ENCODE results near the gene ADGRV1.

DNA sequence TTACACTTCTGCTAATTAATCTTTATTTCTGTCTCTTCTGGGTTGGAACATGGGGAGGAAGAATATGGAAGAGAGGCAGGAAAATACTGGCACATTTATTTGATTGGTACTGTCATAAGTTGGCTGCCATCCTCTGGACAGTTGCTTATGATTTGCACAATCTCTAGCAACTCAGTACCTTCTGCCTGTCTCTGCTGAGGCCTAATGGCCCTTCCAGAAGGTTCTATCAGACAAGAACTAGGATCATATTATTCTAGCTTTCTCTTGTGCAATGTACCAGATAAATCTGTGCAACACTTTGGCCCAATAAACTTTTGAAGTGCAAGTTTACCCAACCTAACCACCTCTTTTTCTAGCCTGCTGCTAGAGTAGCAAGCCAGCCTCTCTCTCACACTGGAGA, 489.5 kb downstream of the ADGRV1 start:
- TF ChIP-seq, protein P1, sequence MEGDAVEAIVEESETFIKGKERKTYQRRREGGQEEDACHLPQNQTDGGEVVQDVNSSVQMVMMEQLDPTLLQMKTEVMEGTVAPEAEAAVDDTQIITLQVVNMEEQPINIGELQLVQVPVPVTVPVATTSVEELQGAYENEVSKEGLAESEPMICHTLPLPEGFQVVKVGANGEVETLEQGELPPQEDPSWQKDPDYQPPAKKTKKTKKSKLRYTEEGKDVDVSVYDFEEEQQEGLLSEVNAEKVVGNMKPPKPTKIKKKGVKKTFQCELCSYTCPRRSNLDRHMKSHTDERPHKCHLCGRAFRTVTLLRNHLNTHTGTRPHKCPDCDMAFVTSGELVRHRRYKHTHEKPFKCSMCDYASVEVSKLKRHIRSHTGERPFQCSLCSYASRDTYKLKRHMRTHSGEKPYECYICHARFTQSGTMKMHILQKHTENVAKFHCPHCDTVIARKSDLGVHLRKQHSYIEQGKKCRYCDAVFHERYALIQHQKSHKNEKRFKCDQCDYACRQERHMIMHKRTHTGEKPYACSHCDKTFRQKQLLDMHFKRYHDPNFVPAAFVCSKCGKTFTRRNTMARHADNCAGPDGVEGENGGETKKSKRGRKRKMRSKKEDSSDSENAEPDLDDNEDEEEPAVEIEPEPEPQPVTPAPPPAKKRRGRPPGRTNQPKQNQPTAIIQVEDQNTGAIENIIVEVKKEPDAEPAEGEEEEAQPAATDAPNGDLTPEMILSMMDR (conservative IDR thresholded peaks at IDR 0.05; ENCODE audit: low read length): no peak
- TF ChIP-seq EZH2phosphoT487 (IDR thresholded peaks at IDR 0.05; ENCODE audit: borderline replicate concordance, low read depth, low read length): no peak
